ENCODE data around the gene ZNF738. TPM values are rescaled to one million over a fixed set of nuclear protein-coding genes. Genes with fewer than 3 reads are reported as not detected.

The ZNF738 gene
- total and polyA plus RNA-seq, 2 of the 13 experiments (the other 11 are each of a cell fraction or from before 2014, with no cell fraction given) = 2.7 to 5.3 TPM

- TF ChIP-seq ZIK1 (CRISPR knock-in tag; IDR thresholded peaks at IDR 0.05; ENCODE audit: borderline replicate concordance, low read depth) = no peak
- TF ChIP-seq ZFP90 (CRISPR knock-in tag; IDR thresholded peaks at IDR 0.05; ENCODE audit: borderline replicate concordance) = 0 out of 2 replicates have a peak, but pooled peaks have one; percentile 16
- TF ChIP-seq SNRNP70 (IDR thresholded peaks at IDR 0.05; ENCODE audit: low read depth, low read length) = no peak
- no peak for TF ChIP-seq BHLHE40 (IDR thresholded peaks at IDR 0.05; ENCODE audit: low read length)
- peak; percentile 20; the same call in 1 of the 2 replicates for TF ChIP-seq CREB1 (IDR thresholded peaks at IDR 0.05)
- TF ChIP-seq CREB1 (CRISPR knock-in tag; IDR thresholded peaks at IDR 0.05) = peak; percentile 67; the same call in 1 of the 2 replicates
- no peak for TF ChIP-seq ZNF10 (CRISPR knock-in tag; IDR thresholded peaks at IDR 0.05; ENCODE audit: borderline replicate concordance, low read depth)
- no peak for TF ChIP-seq ZNF24 (IDR thresholded peaks at IDR 0.05)
- TF ChIP-seq ZFP1 (CRISPR knock-in tag; IDR thresholded peaks at IDR 0.05) = no peak
- 0 out of 2 replicates have a peak, but pooled peaks have one; percentile 11 for TF ChIP-seq FOXO1 (CRISPR knock-in tag; IDR thresholded peaks at IDR 0.05)
- peak; percentile 93 for TF ChIP-seq PBX2 (CRISPR knock-in tag; IDR thresholded peaks at IDR 0.05)
- TF ChIP-seq ZNF281 (CRISPR knock-in tag; IDR thresholded peaks at IDR 0.05; ENCODE audit: borderline replicate concordance) = no peak
- TF ChIP-seq ARID4A (CRISPR knock-in tag; IDR thresholded peaks at IDR 0.05; ENCODE audit: borderline replicate concordance) = peak; percentile 91
- no peak for TF ChIP-seq JUN (CRISPR knock-in tag; IDR thresholded peaks at IDR 0.05)
- TF ChIP-seq E2F5 (CRISPR knock-in tag; conservative IDR thresholded peaks at IDR 0.05) = no peak
- TF ChIP-seq HOMEZ (CRISPR knock-in tag; IDR thresholded peaks at IDR 0.05; ENCODE audit: low read depth) = 0 out of 2 replicates have a peak, but pooled peaks have one; percentile 17
- TF ChIP-seq ZFY (CRISPR knock-in tag; IDR thresholded peaks at IDR 0.05) = peak; percentile 87
- 0 out of 2 replicates have a peak, but pooled peaks have one; percentile 25 for TF ChIP-seq ZMYM3 (CRISPR knock-in tag; IDR thresholded peaks at IDR 0.05)
- TF ChIP-seq ZNF557 (CRISPR knock-in tag; IDR thresholded peaks at IDR 0.05) = 0 out of 2 replicates have a peak, but pooled peaks have one; percentile 38
Observed at GRCh38 chr19:21396893-21397572, 38.2 kb downstream of the ZNF738 start, which contains the start of gene ZNF493 (continued).

All from HepG2 (cell line).